ENCODE measurements around the gene LRRTM4. TPM values are rescaled to one million over a fixed set of nuclear protein-coding genes. Genes with fewer than 3 reads are reported as not detected.

Gene LRRTM4
- total RNA-seq, 4 donors from 2014 or later, result 0.51 TPM; not detected in 3

GRCh38 chr2:76867854-76868253, 654.3 kb downstream of the LRRTM4 start:
- TF ChIP-seq POLR2A (IDR thresholded peaks at IDR 0.05) (no peak), CTCF (IDR thresholded peaks at IDR 0.05) (no peak)
- H3K4me3 ChIP-seq (ENCODE audit: low read depth, poor library complexity, severe bottlenecking), result no peak overlapping the region
- intact Hi-C loops (cut with DNase I; ENCODE audit: low total_unique reads), result no loop called here
- WGBS, 2 donors, result 35 to 39% methylated on average over 2 of the region's 2 CpGs
- no peak for DNase-seq (ENCODE audit: low spot score in 2 of 2)

- H3K4me3 ChIP-seq (ENCODE audit: low read depth, poor library complexity, severe bottlenecking), result no peak overlapping the region
- DNase-seq (ENCODE audit: low spot score in 2 of 2), result no peak
- 70% methylated on average over 1 of the region's 1 CpG for WGBS, 2 donors
- TF ChIP-seq CTCF (IDR thresholded peaks at IDR 0.05) (no peak), POLR2A (IDR thresholded peaks at IDR 0.05) (no peak)
- intact Hi-C loops (cut with DNase I; ENCODE audit: low total_unique reads), result no loop called here
These were observed 655.7 kb downstream of the LRRTM4 start for GRCh38 chr2:76866464-76866863.

- no peak for TF ChIP-seq CTCF (IDR thresholded peaks at IDR 0.05)
- no peak for TF ChIP-seq POLR2A (IDR thresholded peaks at IDR 0.05)
- intact Hi-C loops (cut with DNase I; ENCODE audit: low total_unique reads), result no loop called here
- no peak for DNase-seq (ENCODE audit: low spot score in 2 of 2)
- 59 to 62% methylated on average over 3 of the region's 3 CpGs for WGBS, 2 donors
- H3K4me3 ChIP-seq (ENCODE audit: low read depth, poor library complexity, severe bottlenecking), result no peak overlapping the region
These were observed 659.3 kb downstream of the LRRTM4 start for GRCh38 chr2:76862901-76863300.

- 51 to 60% methylated on average over 3 of the region's 3 CpGs for WGBS, 2 donors
- DNase-seq (ENCODE audit: low spot score in 2 of 2), result no peak
- no peak for TF ChIP-seq CTCF (IDR thresholded peaks at IDR 0.05)
- no peak for TF ChIP-seq POLR2A (IDR thresholded peaks at IDR 0.05)
- no peak overlapping the region for H3K4me3 ChIP-seq (ENCODE audit: low read depth, poor library complexity, severe bottlenecking)
- intact Hi-C loops (cut with DNase I; ENCODE audit: low total_unique reads), result no loop called here
These were observed 660.5 kb downstream of the LRRTM4 start for GRCh38 chr2:76861708-76862107.

- 21 to 27% methylated on average over 1 of the region's 1 CpG for WGBS, 2 donors
- no peak overlapping the region for H3K4me3 ChIP-seq (ENCODE audit: low read depth, poor library complexity, severe bottlenecking)
- TF ChIP-seq POLR2A (IDR thresholded peaks at IDR 0.05) (no peak), CTCF (IDR thresholded peaks at IDR 0.05) (no peak)
- intact Hi-C loops (cut with DNase I; ENCODE audit: low total_unique reads), result no loop called here
- DNase-seq (ENCODE audit: low spot score in 2 of 2), result no peak
These were observed 671.2 kb downstream of the LRRTM4 start for GRCh38 chr2:76851000-76851399.

GRCh38 chr2:76849086-76849485, 673.1 kb downstream of the LRRTM4 start:
- intact Hi-C loops (cut with DNase I; ENCODE audit: low total_unique reads), result no loop called here
- H3K4me3 ChIP-seq (ENCODE audit: low read depth, poor library complexity, severe bottlenecking), result no peak overlapping the region
- 71% methylated on average over 1 of the region's 1 CpG for WGBS, 2 donors

More at GRCh38 chr2:76849086-76849485, 673.1 kb downstream of the LRRTM4 start:
- TF ChIP-seq POLR2A (IDR thresholded peaks at IDR 0.05) (no peak), CTCF (IDR thresholded peaks at IDR 0.05) (no peak)
- DNase-seq (ENCODE audit: low spot score in 2 of 2), result no peak

Data from lower leg skin (tissue), 4 donors.